IPS-18a (cell line): ENCODE measurements around the gene STC2.

ENCODE experiments used
- H3K27ac ChIP-seq: one replicate; pipeline ENCODE4 v1.5.1; 2013; ENCODE audit warnings: low read length
- H3K27me3 ChIP-seq: one replicate; pipeline ENCODE4 v1.6.1; 2013; ENCODE audit warnings: mild to moderate bottlenecking, low read length; ENCODE audit not compliant: control insufficient read depth, insufficient read depth
- H3K36me3 ChIP-seq: one replicate; pipeline ENCODE4 v1.6.1; 2013; ENCODE audit warnings: low read depth, low read length; ENCODE audit not compliant: control insufficient read depth
- H3K4me1 ChIP-seq: one replicate; pipeline ENCODE4 v1.6.1; 2013; ENCODE audit warnings: low read depth, low read length; ENCODE audit not compliant: control insufficient read depth
- H3K4me3 ChIP-seq: one replicate; pipeline ENCODE4 v1.5.1; 2013; ENCODE audit warnings: low read length
- H3K9ac ChIP-seq: one replicate; pipeline ENCODE4 v1.6.1; 2013; ENCODE audit warnings: mild to moderate bottlenecking, low read length, moderate library complexity
- H3K9me3 ChIP-seq: one replicate; pipeline ENCODE4 v1.6.1; 2013; ENCODE audit warnings: low read depth, low read length; ENCODE audit not compliant: control insufficient read depth

The STC2 gene

DNA sequence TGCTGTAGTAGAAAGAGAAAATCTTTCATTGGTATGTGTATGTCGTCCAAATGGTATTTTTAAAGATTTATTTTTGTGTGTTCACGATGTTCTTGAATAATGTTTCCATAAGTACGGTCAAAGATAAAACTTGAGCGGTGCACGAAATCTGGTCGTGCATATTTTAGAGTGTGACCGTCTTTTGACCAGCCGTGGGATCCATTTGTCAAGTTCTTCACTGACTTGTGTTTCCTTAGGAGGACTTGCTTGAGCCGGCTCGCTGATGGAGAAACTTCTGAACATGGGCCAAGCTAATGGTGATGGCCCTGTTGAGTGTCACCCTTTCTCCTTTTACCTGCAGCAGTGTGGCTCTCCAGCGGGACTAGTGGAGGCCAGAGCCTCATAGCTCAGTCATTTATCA is 11.1 kb upstream of the STC2 start:
- no peaks in the 10 kb centered on the region for H3K36me3 ChIP-seq
- H3K4me1 ChIP-seq: peaks cover 6% of the 10 kb centered on the region
- no peaks in the 10 kb centered on the region for H3K27me3 ChIP-seq
- H3K9ac ChIP-seq: no peak overlapping the region
- H3K27ac ChIP-seq: no peak overlapping the region
- H3K4me3 ChIP-seq: no peak overlapping the region
- H3K9me3 ChIP-seq: no peaks in the 10 kb centered on the region

DNA sequence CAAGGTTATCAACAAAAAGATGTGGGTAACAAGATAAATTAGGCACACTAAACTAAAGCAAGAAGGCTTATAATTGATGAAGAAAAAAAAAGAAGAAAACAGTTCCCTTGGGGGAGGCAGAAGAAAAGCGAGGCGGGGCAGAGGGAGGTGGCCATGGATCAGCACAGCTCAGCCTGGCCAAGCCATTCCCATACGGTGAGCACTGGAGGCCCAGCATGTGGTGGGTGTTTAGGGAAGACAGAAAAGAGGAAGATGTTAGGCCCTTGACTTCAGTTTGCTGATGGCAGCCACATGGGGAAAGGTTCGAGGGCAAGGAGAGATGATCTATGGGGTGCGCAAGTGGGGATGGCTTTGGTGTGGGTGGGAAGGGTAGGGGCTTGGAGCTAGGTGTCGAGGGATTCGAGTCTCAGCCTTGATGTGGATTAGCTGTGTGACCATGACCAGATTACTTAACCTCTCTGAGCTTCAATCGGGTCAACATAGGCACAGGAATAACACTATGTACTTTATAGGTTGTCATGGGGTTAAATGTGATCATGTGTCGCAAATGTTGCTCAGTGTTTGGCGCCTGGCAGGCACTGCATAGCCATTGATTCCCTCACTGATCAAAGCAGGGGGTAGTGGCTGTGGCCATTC is 10.3 kb upstream of the STC2 start:
- no peak overlapping the region for H3K9ac ChIP-seq
- H3K27me3 ChIP-seq: no peaks in the 10 kb centered on the region
- no peaks in the 10 kb centered on the region for H3K36me3 ChIP-seq
- no peaks in the 10 kb centered on the region for H3K9me3 ChIP-seq
- H3K27ac ChIP-seq: no peak overlapping the region
- H3K4me3 ChIP-seq: no peak overlapping the region
- H3K4me1 ChIP-seq: peaks cover 6% of the 10 kb centered on the region

DNA sequence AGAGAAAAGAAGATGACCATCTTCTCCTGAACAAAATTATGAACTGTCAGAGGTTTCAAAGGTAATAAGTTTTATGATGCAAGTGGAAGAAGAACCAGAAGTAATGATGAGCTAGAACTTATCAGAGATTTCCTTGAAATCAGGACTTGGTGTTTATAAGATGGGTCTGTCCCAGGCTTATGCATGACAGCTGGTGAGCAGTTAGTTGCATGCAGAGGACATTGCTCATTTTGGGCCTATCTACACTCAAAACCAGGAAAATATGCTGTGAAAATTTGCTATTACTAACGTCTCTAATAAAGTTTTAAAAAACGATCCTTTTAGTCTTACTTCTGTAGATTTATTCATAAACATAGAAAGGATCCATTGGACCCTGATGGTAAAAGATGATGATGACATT is 6.6 kb upstream of the STC2 start:
- Histone ChIP-seq H3K4me3 (no peak overlapping the region), H3K9ac (no peak overlapping the region), H3K4me1 (peaks cover 9% of the 10 kb centered on the region), H3K36me3 (no peaks in the 10 kb centered on the region), H3K9me3 (no peaks in the 10 kb centered on the region), H3K27me3 (peaks cover 21% of the 10 kb centered on the region), H3K27ac (no peak overlapping the region)

DNA sequence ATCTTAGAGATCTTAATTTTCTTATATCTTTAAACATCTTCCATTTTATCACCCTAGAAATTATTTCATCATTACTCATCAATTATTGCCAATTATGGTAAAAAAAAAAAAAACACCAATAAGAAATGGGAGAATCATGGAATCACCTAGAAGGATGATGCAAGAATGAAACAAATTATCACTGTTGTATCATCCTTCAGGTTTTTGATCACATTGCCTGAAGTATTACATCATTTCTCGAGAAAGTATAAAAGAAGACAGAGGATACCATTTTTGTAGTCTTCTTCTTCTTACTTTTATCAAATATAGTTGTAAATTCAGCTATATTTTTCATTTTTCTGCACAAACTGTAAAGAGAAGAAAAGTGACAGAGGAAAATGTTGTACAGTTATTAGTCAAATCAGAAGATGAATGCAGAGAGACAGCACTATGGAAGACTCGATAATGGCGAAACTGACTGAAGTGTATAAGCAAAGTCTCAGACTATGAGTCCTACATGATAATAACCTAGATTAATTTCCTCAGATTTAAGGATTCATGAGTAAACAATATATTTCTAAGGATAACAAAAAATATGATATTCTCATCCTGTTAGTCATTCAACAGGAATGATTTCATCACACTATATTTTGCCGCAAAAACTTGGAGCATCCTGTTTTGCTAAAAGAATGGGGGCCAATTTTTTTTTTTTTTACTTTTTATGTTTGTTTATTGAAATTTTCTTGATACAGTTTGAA is 5.9 kb upstream of the STC2 start:
- Histone ChIP-seq H3K36me3 (no peaks in the 10 kb centered on the region), H3K9me3 (no peaks in the 10 kb centered on the region), H3K9ac (no peak overlapping the region), H3K4me1 (peaks cover 9% of the 10 kb centered on the region), H3K4me3 (no peak overlapping the region), H3K27ac (no peak overlapping the region), H3K27me3 (peaks cover 25% of the 10 kb centered on the region)

DNA sequence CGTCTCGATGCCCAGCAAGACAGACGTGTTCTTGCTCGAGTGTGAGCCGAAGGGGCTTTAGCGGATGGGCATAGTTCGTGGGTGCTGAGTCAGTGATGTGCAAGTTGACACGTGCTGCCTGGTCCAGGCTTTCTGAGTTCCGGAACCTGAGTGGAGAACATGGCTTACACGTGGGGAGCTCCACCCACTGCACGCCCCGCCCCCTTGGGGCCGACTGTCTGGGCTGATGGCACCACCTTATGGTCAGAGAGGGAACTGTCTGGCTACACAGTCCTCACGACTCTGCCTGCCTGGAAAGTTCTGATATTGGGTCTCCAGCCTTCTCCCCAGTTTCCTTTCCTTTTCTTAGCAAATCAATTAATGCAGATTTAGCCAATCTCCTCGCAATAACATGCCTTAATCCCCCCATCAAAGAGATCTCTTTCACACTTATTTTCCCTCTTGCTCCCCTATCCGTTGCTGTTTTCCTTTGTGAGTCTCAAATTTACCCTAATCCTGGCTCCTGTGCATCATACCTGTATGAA is 3.8 kb upstream of the STC2 start:
- H3K4me3 ChIP-seq: no peak overlapping the region
- no peak overlapping the region for H3K9ac ChIP-seq
- H3K36me3 ChIP-seq: no peaks in the 10 kb centered on the region
- H3K27me3 ChIP-seq: peaks cover 45% of the 10 kb centered on the region
- peaks cover 13% of the 10 kb centered on the region for H3K4me1 ChIP-seq
- H3K9me3 ChIP-seq: no peaks in the 10 kb centered on the region
- no peak overlapping the region for H3K27ac ChIP-seq

DNA sequence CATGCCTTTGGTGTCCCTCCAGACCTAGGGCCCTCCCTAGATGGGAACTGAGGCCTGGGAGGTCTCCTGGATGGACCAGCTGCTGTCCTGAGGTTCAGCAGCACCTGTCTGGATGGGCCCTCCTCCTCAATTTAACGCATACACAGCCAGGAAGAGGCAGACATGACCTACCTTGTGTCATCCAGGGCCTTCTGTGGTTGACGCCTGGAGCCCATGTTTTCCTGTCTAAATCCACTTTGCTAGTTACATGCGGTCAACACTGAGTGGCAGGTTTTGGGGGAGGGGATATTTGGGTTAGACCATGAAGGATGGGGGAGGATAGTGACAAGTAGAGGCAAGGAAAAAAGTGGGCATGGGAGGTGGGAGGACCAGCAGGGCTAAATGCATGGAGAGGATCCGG is 3.1 kb upstream of the STC2 start:
- Histone ChIP-seq H3K27ac (no peak overlapping the region), H3K4me3 (no peak overlapping the region), H3K4me1 (peaks cover 13% of the 10 kb centered on the region), H3K27me3 (peaks cover 53% of the 10 kb centered on the region), H3K36me3 (no peaks in the 10 kb centered on the region), H3K9ac (no peak overlapping the region), H3K9me3 (no peaks in the 10 kb centered on the region)

DNA sequence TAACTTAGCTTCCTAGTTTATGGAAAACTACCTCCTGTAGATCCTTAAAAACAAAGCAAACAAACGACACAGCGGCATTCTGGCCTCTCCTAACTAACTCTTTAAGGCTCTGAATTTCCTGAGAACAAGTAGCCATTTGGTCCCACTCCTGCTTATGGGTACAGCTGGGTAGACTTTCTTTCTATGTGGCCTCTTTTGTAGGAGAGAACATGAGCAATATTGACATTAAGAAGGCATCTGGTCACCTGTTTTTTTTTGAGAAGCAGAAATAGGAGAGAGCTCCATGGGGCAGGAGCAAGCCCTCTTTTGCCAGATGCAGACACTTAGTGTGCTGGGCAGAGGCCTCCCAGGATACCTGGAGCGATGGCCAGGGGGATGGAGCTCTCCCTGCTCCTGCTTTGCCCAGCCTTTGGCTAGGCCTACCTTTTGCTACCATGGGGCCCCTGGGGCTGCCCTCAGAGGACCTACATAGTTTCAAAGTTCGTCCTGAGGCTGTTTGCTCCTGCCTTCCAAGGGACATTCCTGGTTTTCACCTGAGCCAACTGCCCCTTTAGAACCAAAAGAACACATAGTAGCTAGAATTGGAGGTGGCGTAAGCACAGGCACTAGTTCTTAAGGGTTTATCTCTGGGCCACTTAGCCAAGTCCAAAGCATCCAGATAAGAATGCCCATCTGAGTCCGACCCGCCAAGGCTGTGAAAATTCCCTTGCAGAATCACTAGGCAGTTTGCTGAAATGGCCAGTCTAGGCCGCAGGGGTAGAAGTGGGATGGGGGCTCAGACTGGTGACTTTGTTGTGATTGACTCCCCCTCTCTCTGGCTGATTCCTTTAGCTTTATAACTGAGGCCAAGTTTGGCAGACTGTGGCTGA is 2.4 kb upstream of the STC2 start:
- H3K9me3 ChIP-seq: no peaks in the 10 kb centered on the region
- peak overlapping the region; percentile 76 for H3K4me3 ChIP-seq
- peaks cover 60% of the 10 kb centered on the region for H3K27me3 ChIP-seq
- H3K4me1 ChIP-seq: peaks cover 13% of the 10 kb centered on the region
- peaks cover 2% of the 10 kb centered on the region for H3K36me3 ChIP-seq
- no peak overlapping the region for H3K27ac ChIP-seq
- peak overlapping the region; percentile 80 for H3K9ac ChIP-seq

DNA sequence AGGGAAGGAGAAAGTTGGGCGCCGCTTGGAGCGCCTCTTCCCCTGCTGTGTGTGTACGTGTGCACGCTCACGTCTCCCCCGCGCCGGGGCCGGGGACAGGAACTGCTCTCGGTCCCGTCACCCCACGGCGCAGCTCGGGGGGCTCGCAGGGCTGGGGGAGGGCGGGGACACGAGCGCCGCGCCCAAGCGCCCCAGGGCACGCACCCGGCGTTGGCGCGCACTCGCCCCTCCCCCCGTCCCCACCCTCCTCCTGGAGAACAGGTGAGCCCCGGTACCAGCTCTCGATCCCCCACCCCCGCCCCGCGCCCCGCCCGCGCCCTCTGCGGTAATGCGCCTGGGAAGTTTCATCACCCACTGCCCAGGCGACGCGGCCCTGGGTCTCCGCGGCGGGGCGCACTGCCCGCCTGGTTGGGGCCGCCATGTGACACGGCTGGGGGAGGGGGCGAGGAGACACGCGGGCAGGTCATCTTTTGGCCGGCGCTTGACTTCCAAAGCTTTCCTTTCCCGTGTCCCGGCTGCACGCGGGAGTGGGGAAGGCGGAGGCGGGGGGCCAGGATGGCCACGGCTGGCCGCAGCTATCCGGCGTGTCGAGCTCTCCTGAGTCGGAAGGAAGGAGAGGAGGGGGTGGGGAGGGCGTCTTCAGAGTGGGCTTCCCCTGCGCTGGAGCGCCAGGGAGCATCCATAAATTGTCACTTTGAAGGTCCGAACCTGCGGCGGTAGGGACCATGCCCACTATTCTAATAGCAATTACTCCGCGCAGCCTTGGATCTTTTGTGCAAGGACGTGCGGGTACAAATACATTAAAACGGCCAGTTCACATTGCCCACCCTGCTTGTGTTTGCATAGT is 1.5 kb upstream of the STC2 start:
- H3K27ac ChIP-seq: no peak overlapping the region
- peak overlapping the region; percentile 76 for H3K4me3 ChIP-seq
- no peaks in the 10 kb centered on the region for H3K9me3 ChIP-seq
- H3K27me3 ChIP-seq: peaks cover 63% of the 10 kb centered on the region
- peaks cover 11% of the 10 kb centered on the region for H3K36me3 ChIP-seq
- peak overlapping the region; percentile 83 for H3K9ac ChIP-seq
- peaks cover 13% of the 10 kb centered on the region for H3K4me1 ChIP-seq

DNA sequence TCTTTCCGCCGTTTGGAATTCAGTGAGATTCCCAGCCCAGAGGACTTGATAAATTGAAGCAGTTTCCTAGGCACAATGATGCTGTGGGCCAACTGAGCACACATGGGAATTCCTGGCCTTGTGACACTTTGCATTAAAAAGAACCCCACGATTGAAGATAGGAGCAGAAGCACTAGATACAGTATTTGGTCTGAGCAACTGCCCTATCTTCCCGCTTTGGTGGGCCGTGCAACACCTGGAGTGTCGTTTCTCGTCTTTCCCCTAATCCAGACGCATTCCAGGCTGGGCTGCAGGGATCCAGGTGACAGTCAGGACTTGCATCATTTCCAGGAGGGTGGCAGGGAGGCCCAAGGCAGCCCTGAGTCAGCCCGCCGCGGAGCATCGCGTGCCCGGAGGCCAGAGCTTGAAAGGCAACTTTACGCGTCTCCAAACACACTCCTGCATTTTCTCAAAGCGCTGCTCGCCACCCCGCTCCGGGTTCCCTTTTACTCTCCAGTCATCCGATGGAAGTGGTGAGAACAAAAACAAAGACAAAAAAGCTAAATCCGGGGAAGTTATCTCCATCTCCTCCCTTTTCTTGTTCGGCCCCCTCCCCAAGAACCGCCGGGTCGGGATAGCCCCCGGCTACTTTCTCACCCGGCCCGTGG is 753 bp upstream of the STC2 start:
- Histone ChIP-seq H3K27me3 (peaks cover 63% of the 10 kb centered on the region), H3K9ac (peak overlapping the region; percentile 83), H3K36me3 (peaks cover 18% of the 10 kb centered on the region), H3K27ac (peak overlapping the region; percentile 74), H3K4me1 (peaks cover 13% of the 10 kb centered on the region), H3K4me3 (peak overlapping the region; percentile 76), H3K9me3 (no peaks in the 10 kb centered on the region)

DNA sequence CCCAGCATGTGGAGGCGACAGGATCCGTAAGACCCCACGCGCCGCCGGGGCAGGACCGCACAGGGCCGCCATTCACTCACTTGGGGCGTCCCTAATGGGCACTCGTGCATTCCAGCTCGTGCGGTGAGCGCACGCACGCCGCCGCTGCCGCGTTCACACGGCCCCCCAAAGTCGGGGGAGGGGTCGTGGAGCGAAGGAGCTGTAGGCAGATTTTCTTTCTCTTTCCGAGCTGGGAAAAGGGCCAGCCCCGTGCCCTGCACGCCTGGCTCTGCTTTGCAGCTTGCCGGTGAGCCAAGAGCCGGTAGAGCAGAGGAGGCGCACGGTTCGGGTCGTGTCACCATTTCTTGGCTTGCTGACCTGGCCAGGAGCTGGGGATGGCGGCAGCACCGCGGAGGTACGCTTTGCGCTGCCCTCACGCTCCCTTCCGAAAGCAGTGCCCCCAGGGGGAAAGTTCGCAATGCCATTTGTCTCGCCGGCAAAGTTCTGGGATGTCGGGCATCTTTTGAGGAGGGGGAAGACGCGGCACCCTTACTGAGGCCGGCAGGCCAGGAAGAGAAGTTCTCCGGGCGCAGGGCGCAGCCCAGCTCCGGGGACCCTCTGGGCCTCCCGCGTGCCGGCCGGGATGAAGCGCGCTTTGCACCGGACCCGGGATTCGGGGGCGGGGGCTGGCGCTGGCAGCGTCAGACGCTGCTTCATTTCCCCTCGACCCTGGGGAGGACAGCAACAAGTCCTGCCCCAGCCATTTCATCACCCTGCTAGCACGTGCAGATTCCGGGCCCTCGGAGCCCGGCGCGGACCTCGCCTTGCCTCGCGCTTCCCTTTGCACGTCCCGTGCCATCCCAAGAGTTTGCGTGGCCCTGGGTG is 898 bp downstream of the STC2 start:
- Histone ChIP-seq H3K4me1 (peaks cover 13% of the 10 kb centered on the region), H3K9ac (peak overlapping the region; percentile 83), H3K27ac (no peak overlapping the region), H3K36me3 (peaks cover 32% of the 10 kb centered on the region), H3K27me3 (peaks cover 63% of the 10 kb centered on the region), H3K4me3 (peak overlapping the region; percentile 76), H3K9me3 (no peaks in the 10 kb centered on the region)
